AG04449 (cell line): ENCODE data around the gene PAK2.
"Not testable (repeated sequence)": the region's sequence is repeated elsewhere in the genome, so short reads cannot be mapped to it uniquely, and the experiment has no call there.

Experiments
- CTCF ChIA-PET: fragments of 350-600 bp; formaldehyde crosslinking; extraction: SDS; loops from one replicate; lab custom pipeline; 2021; ENCODE audit warnings: antibody characterized with exemption; lab: Yijun Ruan, JAX
- POLR2A ChIA-PET: fragments of 400-600, 350-600 bp; formaldehyde crosslinking; extraction: SDS; loops from one replicate; lab custom pipeline; 2020; ENCODE audit warnings: antibody characterized with exemption, inconsistent platforms; lab: Yijun Ruan, JAX
- DNase-seq: peaks from one replicate; pipeline ENCODE4 v3.0.0-alpha.2; 2010; ENCODE audit warnings: low read depth, low spot score
- H3K4me3 ChIP-seq: 2 replicates; pipeline ENCODE4 v1.5.1; 2011; ENCODE audit warnings: low read depth, mild to moderate bottlenecking, control low read depth, low read length
- TF ChIP-seq, protein P1 (sequence below): IDR thresholded peaks from one replicate; pipeline ENCODE4 v1.5.1; 2011; ENCODE audit warnings: mild to moderate bottlenecking, moderate library complexity, low read length, control low read depth, inconsistent platforms; ENCODE audit not compliant: insufficient read depth; ENCODE audit errors: missing control alignments

PAK2 gene

DNA sequence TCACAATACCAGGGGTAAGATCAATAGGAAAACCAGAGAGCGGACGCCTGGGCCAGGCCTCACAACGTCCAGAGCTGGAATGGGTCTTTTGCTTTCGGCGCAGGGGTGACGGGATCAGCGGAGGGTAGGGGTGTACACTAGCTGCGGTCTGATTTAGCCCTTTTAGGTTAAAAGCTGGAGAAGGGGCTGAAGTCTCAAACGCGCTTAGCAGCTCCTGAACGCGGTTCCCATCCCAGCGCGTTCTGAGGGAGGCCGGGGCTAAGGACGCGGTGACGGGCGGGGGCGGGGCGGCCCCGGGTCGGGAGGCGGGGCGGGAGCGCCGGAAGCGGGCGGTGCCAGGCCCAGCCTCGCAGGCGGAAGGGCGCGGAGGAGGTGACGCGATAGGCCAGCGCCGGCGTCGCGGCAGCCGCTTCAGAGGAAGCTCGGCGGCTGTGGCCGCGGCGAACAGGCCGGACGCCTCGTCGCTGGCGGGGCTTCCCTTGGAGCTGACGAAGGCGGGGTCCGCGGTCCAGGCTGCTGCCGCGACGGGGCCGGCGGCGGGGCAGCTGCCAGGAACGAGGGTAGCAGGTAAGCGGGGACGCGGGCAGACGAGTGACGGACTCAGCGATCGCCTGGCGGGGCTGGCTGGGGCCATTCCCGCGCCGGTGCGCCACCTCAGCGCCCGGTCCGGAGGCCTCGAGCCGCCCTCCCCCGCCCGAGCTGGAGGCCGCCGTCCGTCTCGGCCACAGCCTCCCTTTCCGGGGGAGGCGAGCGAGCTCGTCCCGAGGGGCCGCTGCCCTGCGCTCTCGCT lies 128.0 kb downstream of the PAK2 start, which contains the start of gene SENP5:
SENP5 (plus strand) TSS at position 414 of the 790 bp plus-strand sequence. CDS start 17,262 bp downstream, outside the sequence.
- peak; percentile 17 for DNase-seq
- ChIA-PET POLR2A (interaction anchor here (0.9 to 1.6 kb wide), 5 partner anchors 8 to 156 kb away, joined by 3 to 10 read pairs (median 4); partner anchors contain the start of genes CEP19, NCBP2 and PIGX), CTCF (interaction anchor here (0.6 to 2.1 kb wide), 6 partner anchors 8 to 110 kb away, joined by 3 to 6 read pairs (median 3); partner anchors contain the start of gene NCBP2)
- TF ChIP-seq, protein P1, sequence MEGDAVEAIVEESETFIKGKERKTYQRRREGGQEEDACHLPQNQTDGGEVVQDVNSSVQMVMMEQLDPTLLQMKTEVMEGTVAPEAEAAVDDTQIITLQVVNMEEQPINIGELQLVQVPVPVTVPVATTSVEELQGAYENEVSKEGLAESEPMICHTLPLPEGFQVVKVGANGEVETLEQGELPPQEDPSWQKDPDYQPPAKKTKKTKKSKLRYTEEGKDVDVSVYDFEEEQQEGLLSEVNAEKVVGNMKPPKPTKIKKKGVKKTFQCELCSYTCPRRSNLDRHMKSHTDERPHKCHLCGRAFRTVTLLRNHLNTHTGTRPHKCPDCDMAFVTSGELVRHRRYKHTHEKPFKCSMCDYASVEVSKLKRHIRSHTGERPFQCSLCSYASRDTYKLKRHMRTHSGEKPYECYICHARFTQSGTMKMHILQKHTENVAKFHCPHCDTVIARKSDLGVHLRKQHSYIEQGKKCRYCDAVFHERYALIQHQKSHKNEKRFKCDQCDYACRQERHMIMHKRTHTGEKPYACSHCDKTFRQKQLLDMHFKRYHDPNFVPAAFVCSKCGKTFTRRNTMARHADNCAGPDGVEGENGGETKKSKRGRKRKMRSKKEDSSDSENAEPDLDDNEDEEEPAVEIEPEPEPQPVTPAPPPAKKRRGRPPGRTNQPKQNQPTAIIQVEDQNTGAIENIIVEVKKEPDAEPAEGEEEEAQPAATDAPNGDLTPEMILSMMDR = no peak
- H3K4me3 ChIP-seq = peak within 1 kb of the TSS; percentile 88

- H3K4me3 ChIP-seq = peak overlapping the region; percentile 88
- ChIA-PET CTCF (interaction anchor here (0.8 to 2.1 kb wide), 4 partner anchors 8 to 110 kb away, joined by 3 to 6 read pairs (median 3); partner anchors contain the start of gene NCBP2), POLR2A (interaction anchor here (1.0 to 1.6 kb wide), 3 partner anchors 11 to 74 kb away, joined by 3 to 10 read pairs (median 3); partner anchors contain the start of gene NCBP2)
- no peak for DNase-seq
- TF ChIP-seq, protein P1 = no peak
Measured at GRCh38 chr3:196868297-196868661, 128.6 kb downstream of the PAK2 start.

GRCh38 chr3:196872316-196872715 lies 132.7 kb downstream of the PAK2 start:
- POLR2A ChIA-PET = no interaction called here
- no peak overlapping the region for H3K4me3 ChIP-seq

DNA sequence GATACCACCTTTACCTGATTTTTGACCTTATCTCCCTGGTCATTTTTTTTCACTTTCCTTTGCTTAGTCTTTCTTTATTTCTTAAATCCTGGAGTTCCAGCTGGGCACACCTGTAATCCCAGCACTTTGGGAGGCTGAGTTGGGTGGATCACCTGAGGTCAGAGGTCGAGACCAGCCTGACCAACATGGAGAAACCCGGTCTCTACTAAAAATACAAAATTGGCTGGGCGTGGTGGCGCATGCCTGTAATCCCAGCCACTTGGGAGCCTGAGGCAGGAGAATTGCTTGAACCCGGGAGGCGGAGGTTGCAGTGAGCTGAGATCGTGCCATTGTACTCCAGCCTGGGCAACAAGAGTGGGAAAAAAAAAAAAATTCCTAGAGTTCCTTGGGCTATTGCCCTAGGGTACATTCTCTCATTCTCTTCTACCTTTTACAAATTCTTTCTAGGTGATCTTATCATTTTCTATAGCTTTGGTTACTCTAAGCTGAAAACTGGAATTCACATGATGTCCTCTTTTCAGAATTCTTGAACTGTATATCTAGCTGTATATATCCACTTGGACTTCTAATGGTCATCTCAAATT lies 134.9 kb downstream of the PAK2 start:
- DNase-seq, H3K4me3 ChIP-seq, POLR2A ChIA-PET: not testable (repeated sequence)
- CTCF ChIA-PET = interaction anchor here (1.1 kb wide), 1 partner anchor 67 kb away, joined by 4 read pairs; no protein-coding TSS in a partner anchor

More at GRCh38 chr3:196872316-196872715, 132.7 kb downstream of the PAK2 start:
- DNase-seq = no peak
- TF ChIP-seq, protein P1 = no peak
- CTCF ChIA-PET = no interaction called here

DNA sequence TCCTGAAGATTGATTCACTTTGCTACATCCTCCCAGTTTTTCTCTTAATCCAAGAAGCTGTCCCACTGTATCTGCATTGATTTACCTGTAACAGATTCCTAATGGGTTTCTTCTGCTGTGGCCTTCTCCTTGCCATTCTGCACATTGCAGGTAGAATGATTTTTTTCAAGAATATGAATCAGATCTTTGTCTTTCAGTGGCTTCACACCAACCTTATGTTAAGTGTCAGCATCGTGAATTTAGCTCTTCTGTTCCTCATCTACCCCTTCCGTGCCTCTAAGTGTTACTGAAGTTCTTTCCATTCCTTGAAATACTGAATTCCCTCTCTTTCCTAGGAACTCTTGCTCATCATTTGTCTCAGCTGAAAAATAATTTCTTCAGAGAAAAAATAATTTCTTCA lies 135.6 kb downstream of the PAK2 start:
- POLR2A ChIA-PET = interaction anchor here (2.0 kb wide), 1 partner anchor 8 kb away, joined by 9 read pairs; the partner anchor contains the start of gene SENP5
- CTCF ChIA-PET = interaction anchor here (1.1 kb wide), 1 partner anchor 66 kb away, joined by 4 read pairs; no protein-coding TSS in a partner anchor
- no peak for DNase-seq
- no peak overlapping the region for H3K4me3 ChIP-seq
- TF ChIP-seq, protein P1 = no peak
